Tibial nerve (tissue), 4 donors: ENCODE results near the gene CELSR1. TPM values are rescaled to one million over a fixed set of nuclear protein-coding genes. Genes with fewer than 3 reads are reported as not detected.

ENCODE experiments used
- DNase-seq, 2 donors: peaks; one replicate each; pipeline ENCODE4 v3.0.0-alpha.2; 2019; ENCODE audit warnings: low spot score in 2 of 2
- H3K27ac ChIP-seq, 4 donors: fragments of 200-600 bp; sonication (generic) in 3 of 4; one replicate each; pipeline ENCODE4 v1.5.1; 2017 to 2019; ENCODE audit warnings: mild to moderate bottlenecking in 1 of 4
- H3K27me3 ChIP-seq, 2 donors: fragments of 200-600 bp; sonication (generic) in 1 of 2; one replicate each; pipeline versions ENCODE4 v1.5.1 to v1.6.0; 2017 to 2019
- H3K36me3 ChIP-seq, 3 donors: fragments of 200-600 bp; sonication (generic); one replicate each; pipeline ENCODE4 v1.5.1; 2018 to 2019
- H3K4me1 ChIP-seq, 4 donors: fragments of 200-600 bp; sonication (generic) in 3 of 4; one replicate each; pipeline ENCODE4 v1.5.1; 2017 to 2019
- H3K4me3 ChIP-seq, 4 donors: fragments of 200-600 bp; sonication (generic) in 3 of 4; one replicate each; pipeline ENCODE4 v1.5.1; 2017 to 2019; ENCODE audit warnings: mild to moderate bottlenecking in 1 of 4, moderate library complexity in 1 of 4
- H3K9me3 ChIP-seq, 4 donors: fragments of 200-600 bp; sonication (generic) in 3 of 4; one replicate each; pipeline ENCODE4 v1.5.1; 2017 to 2019
- CTCF ChIP-seq, 5 experiments: fragments of 200-600 bp in 3 of 5; fragments of 450-650 bp in 2 of 5; sonication (generic) in 3 of 5; IDR thresholded peaks; one replicate each; pipeline ENCODE4 v1.5.1; 2016 to 2019; ENCODE audit warnings: antibody characterized with exemption in 5 of 5, mild to moderate bottlenecking in 3 of 5, moderate library complexity in 2 of 5
- EP300 ChIP-seq, 2 donors: sonication (generic); formaldehyde crosslinking; IDR thresholded peaks; one replicate each; pipeline ENCODE4 v1.6.1; 2017; ENCODE audit warnings: antibody characterized with exemption in 2 of 2, mild to moderate bottlenecking in 1 of 2
- POLR2A ChIP-seq, 2 donors: fragments of 450-650 bp; IDR thresholded peaks; one replicate each; pipeline ENCODE4 v1.6.1; 2017; ENCODE audit warnings: antibody characterized with exemption in 2 of 2, mild to moderate bottlenecking in 2 of 2, moderate library complexity in 2 of 2
- WGBS, 2 donors: methylation state at CpG; one replicate each; pipeline ENCODE4 v1.1.5; 2018; 5-methylcytosine and 5-hydroxymethylcytosine counted together
- total RNA-seq, 4 donors: library from RNA; depleted of rRNA; stranded (reverse); fragments of >200 nt; gene quantifications; one replicate each; pipeline ENCODE4 v1.1.0, GENCODE V29; 2016

CELSR1 gene
- total RNA-seq, 4 donors from 2014 or later = 1.0 to 5.9 (median 2.6) TPM

GRCh38 chr22:46362934-46363515, 174.4 kb downstream of the CELSR1 start:
- TF ChIP-seq CTCF (IDR thresholded peaks at IDR 0.05) (no peak), POLR2A (IDR thresholded peaks at IDR 0.05) (no peak), EP300 (IDR thresholded peaks at IDR 0.05) (no peak)
- WGBS, 2 donors = 82 to 90% methylated on average over 13 to 14 of the region's 15 CpGs
- H3K36me3 ChIP-seq = peaks cover 0 to 23% (median 0%) of the 10 kb centered on the region in 3 donors
- H3K4me3 ChIP-seq = no peak overlapping the region
- no peak for DNase-seq
- peaks cover 0 to 13% (median 0%) of the 10 kb centered on the region in 4 donors for H3K9me3 ChIP-seq
- peaks cover 0 to 4% (median 2%) of the 10 kb centered on the region in 4 donors for H3K4me1 ChIP-seq
- no peak overlapping the region for H3K27ac ChIP-seq
- peaks cover 0 to 35% of the 10 kb centered on the region in 2 donors for H3K27me3 ChIP-seq

GRCh38 chr22:46362203-46362933, 175.1 kb downstream of the CELSR1 start:
- H3K36me3 ChIP-seq = peaks cover 0 to 30% (median 0%) of the 10 kb centered on the region in 3 donors

GRCh38 chr22:46361826-46362202, 175.6 kb downstream of the CELSR1 start:
- Histone ChIP-seq H3K4me3 (no peak overlapping the region), H3K9me3 (peaks cover 0 to 13% (median 0%) of the 10 kb centered on the region in 4 donors), H3K27me3 (peaks cover 0 to 28% of the 10 kb centered on the region in 2 donors), H3K27ac (no peak overlapping the region), H3K36me3 (peaks cover 0 to 35% (median 0%) of the 10 kb centered on the region in 3 donors), H3K4me1 (no peaks in the 10 kb centered on the region)
- DNase-seq = no peak
- TF ChIP-seq POLR2A (IDR thresholded peaks at IDR 0.05) (no peak), EP300 (IDR thresholded peaks at IDR 0.05) (no peak), CTCF (IDR thresholded peaks at IDR 0.05) (no peak)
- 51 to 57% methylated on average over 11 of the region's 11 CpGs for WGBS, 2 donors

More at GRCh38 chr22:46362203-46362933, 175.1 kb downstream of the CELSR1 start:
- TF ChIP-seq EP300 (IDR thresholded peaks at IDR 0.05) (no peak), POLR2A (IDR thresholded peaks at IDR 0.05) (no peak), CTCF (IDR thresholded peaks at IDR 0.05) (no peak)
- no peak for DNase-seq
- H3K9me3 ChIP-seq = peaks cover 0 to 13% (median 0%) of the 10 kb centered on the region in 4 donors
- no peak overlapping the region for H3K27ac ChIP-seq
- 61 to 62% methylated on average over 25 of the region's 25 CpGs for WGBS, 2 donors
- H3K4me3 ChIP-seq = no peak overlapping the region
- peaks cover 0 to 2% (median 0%) of the 10 kb centered on the region in 4 donors for H3K4me1 ChIP-seq
- H3K27me3 ChIP-seq = peaks cover 0 to 34% of the 10 kb centered on the region in 2 donors

GRCh38 chr22:46360891-46361290, 176.5 kb downstream of the CELSR1 start:
- Histone ChIP-seq H3K36me3 (peaks cover 0 to 44% (median 0%) of the 10 kb centered on the region in 3 donors), H3K9me3 (peaks cover 0 to 13% (median 0%) of the 10 kb centered on the region in 4 donors), H3K27ac (no peak overlapping the region), H3K4me1 (no peaks in the 10 kb centered on the region), H3K27me3 (peaks cover 0 to 23% of the 10 kb centered on the region in 2 donors), H3K4me3 (no peak overlapping the region)
- no peak for TF ChIP-seq POLR2A (IDR thresholded peaks at IDR 0.05)
- TF ChIP-seq EP300 (IDR thresholded peaks at IDR 0.05) = no peak
- TF ChIP-seq CTCF (IDR thresholded peaks at IDR 0.05) = no peak
- DNase-seq = no peak
- 92 to 93% methylated on average over 10 of the region's 10 CpGs for WGBS, 2 donors

- DNase-seq = no peak
- H3K9me3 ChIP-seq = peaks cover 0 to 13% (median 0%) of the 10 kb centered on the region in 4 donors
- 83 to 88% methylated on average over 5 of the region's 5 CpGs for WGBS, 2 donors
- no peak overlapping the region for H3K4me3 ChIP-seq
- H3K27ac ChIP-seq = no peak overlapping the region
- H3K27me3 ChIP-seq = peaks cover 0 to 18% of the 10 kb centered on the region in 2 donors
- peaks cover 0 to 52% (median 0%) of the 10 kb centered on the region in 3 donors for H3K36me3 ChIP-seq
- no peaks in the 10 kb centered on the region for H3K4me1 ChIP-seq
- no peak for TF ChIP-seq POLR2A (IDR thresholded peaks at IDR 0.05)
- TF ChIP-seq EP300 (IDR thresholded peaks at IDR 0.05) = no peak
- TF ChIP-seq CTCF (IDR thresholded peaks at IDR 0.05) = no peak
Measured at GRCh38 chr22:46360097-46360496, 177.3 kb downstream of the CELSR1 start.
